ENCODE measurements around the gene FAM9A.
"Not testable (repeated sequence)": the region's sequence is repeated elsewhere in the genome, so short reads cannot be mapped to it uniquely, and the experiment has no call there.

- not testable (repeated sequence) for TF ChIP-seq CTCF, POLR2A (IDR thresholded peaks at IDR 0.05)
Observed at GRCh38 chrX:8799281-8799680, 1.9 kb downstream of the FAM9A start.

Data from Peyer's patch (tissue), 4 donors.